GF-D8 (cell line): ENCODE results near the gene ZBTB16.

Experiments
- DNase-seq: peaks from one replicate; lab custom pipeline; 2025; lab: John Stamatoyannopoulos, UW

Gene ZBTB16

GRCh38 chr11:114106986-114107385 is 47.5 kb downstream of the ZBTB16 start:
- no peak for DNase-seq

- no peak for DNase-seq
Observed at GRCh38 chr11:114108501-114109205, 49.1 kb downstream of the ZBTB16 start.

GRCh38 chr11:114109206-114110090 is 49.9 kb downstream of the ZBTB16 start:
- DNase-seq, result peak; percentile 88

GRCh38 chr11:114110123-114110522 is 50.6 kb downstream of the ZBTB16 start:
- no peak for DNase-seq

GRCh38 chr11:114110952-114111947 is 51.7 kb downstream of the ZBTB16 start:
- DNase-seq, result peak; percentile 78

GRCh38 chr11:114115451-114115928 is 56.0 kb downstream of the ZBTB16 start:
- no peak for DNase-seq

- no peak for DNase-seq
Observed at GRCh38 chr11:114116357-114116756, 56.8 kb downstream of the ZBTB16 start.

GRCh38 chr11:114116800-114117199 is 57.3 kb downstream of the ZBTB16 start:
- DNase-seq, result no peak

- DNase-seq, result no peak
Observed at GRCh38 chr11:114120606-114121005, 61.1 kb downstream of the ZBTB16 start.

- DNase-seq, result no peak
Observed at GRCh38 chr11:114121138-114121537, 61.6 kb downstream of the ZBTB16 start.

- DNase-seq, result no peak
Observed at GRCh38 chr11:114121804-114122504, 62.4 kb downstream of the ZBTB16 start.

GRCh38 chr11:114122686-114123085 is 63.2 kb downstream of the ZBTB16 start:
- no peak for DNase-seq

GRCh38 chr11:114123692-114124330 is 64.3 kb downstream of the ZBTB16 start:
- no peak for DNase-seq

- DNase-seq, result no peak
Observed at GRCh38 chr11:114124601-114125144, 65.2 kb downstream of the ZBTB16 start.

- no peak for DNase-seq
Observed at GRCh38 chr11:114125531-114125930, 66.0 kb downstream of the ZBTB16 start.

- no peak for DNase-seq
Observed at GRCh38 chr11:114125959-114126358, 66.4 kb downstream of the ZBTB16 start.

- no peak for DNase-seq
Observed at GRCh38 chr11:114128399-114128798, 68.9 kb downstream of the ZBTB16 start.

GRCh38 chr11:114129142-114129541 is 69.6 kb downstream of the ZBTB16 start:
- no peak for DNase-seq

GRCh38 chr11:114129699-114130098 is 70.2 kb downstream of the ZBTB16 start:
- DNase-seq, result no peak

GRCh38 chr11:114130115-114130576 is 70.6 kb downstream of the ZBTB16 start:
- no peak for DNase-seq
